ENCODE measurements around the gene NDUFB6.

NDUFB6 gene

GRCh38 chr9:32580631-32581300 is 7.8 kb upstream of the NDUFB6 start:
- DNase-seq = peak; percentile 12 to 34
- TF ChIP-seq GATA1 (IDR thresholded peaks at IDR 0.05; ENCODE audit: low read depth, low read length) (no peak), POLR2A (IDR thresholded peaks at IDR 0.05; ENCODE audit: low read length) (no peak)

DNA sequence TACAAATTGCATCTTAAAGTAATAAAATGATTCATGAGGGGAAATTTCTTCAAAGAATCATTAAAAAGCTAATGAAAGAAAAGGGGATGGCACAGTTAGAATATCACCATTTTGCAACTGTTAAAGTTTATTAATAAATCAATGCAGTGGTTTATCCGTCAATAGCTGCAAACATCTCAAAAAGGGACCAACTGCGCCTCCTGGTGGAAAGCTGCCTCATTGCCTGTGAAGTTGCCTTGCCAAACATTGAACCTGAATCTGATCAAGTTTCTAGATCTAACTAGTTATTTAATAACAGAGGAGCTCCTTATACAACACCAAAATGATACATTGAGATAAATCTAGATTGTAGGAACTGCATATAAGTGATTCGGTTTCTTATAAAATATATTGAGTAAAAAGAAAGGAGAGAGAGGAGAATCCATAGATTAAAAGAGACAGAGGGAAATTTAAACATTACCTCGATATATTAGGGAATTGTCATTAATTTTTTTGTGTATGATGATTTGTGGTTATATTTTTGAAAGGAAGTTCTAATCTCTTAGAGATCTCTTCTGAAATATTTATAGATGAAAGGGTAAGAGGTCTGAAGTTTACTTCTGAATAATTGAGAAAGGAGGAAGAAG is 6.9 kb upstream of the NDUFB6 start:
- peak; percentile 74 to 89 for DNase-seq
- TF ChIP-seq POLR2A (IDR thresholded peaks at IDR 0.05; ENCODE audit: low read length) (no peak), GATA1 (IDR thresholded peaks at IDR 0.05; ENCODE audit: low read depth, low read length) (no peak)

GRCh38 chr9:32578976-32579375 is 6.0 kb upstream of the NDUFB6 start:
- no peak for DNase-seq
- TF ChIP-seq GATA1 (IDR thresholded peaks at IDR 0.05; ENCODE audit: low read depth, low read length) (no peak), POLR2A (IDR thresholded peaks at IDR 0.05; ENCODE audit: low read length) (no peak)

GRCh38 chr9:32577316-32577715 is 4.4 kb upstream of the NDUFB6 start:
- TF ChIP-seq GATA1 (IDR thresholded peaks at IDR 0.05; ENCODE audit: low read depth, low read length) = no peak
- no peak for TF ChIP-seq POLR2A (IDR thresholded peaks at IDR 0.05; ENCODE audit: low read length)
- no peak for DNase-seq

DNA sequence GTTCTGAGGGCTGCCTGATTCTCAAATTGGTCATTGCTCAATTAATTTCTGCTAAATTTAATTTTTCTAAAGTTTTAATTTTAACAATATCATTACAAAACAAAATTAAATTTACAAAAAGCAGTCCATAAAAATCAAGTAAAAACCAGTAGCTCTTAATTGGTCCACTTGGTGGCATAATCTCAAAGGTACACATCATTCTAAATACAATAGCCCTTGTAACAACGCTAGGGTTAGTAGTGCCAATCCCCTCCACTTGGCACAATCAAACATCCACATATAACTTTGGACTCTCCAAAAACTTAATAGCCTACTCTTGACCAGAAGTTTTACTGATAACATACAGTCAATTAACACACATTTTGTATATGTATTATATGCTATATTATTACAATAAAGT is 1.9 kb upstream of the NDUFB6 start:
- DNase-seq = no peak
- TF ChIP-seq POLR2A (IDR thresholded peaks at IDR 0.05; ENCODE audit: low read length) = no peak
- TF ChIP-seq GATA1 (IDR thresholded peaks at IDR 0.05; ENCODE audit: low read depth, low read length) = no peak

DNA sequence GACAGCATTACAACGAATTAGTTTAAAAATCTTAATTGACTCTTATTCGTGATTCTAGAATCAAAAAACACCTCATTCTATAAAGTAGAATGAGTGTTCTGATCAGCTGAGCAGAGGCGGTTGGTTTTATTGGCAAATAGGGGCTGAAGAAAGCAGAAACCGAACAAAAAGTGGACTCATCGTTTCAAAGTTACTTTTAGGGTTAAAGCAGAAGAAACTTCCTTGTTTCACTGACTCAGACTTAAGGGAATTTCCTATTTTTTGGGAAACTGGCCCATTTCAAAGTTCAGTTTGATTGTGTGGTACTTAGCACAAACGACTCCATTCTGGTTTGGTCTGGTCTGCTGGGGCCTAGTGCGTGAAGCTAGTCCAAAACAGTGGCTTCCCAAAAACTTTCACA is 862 bp upstream of the NDUFB6 start:
- DNase-seq = no peak
- TF ChIP-seq POLR2A (IDR thresholded peaks at IDR 0.05; ENCODE audit: low read length) (no peak), GATA1 (IDR thresholded peaks at IDR 0.05; ENCODE audit: low read depth, low read length) (no peak)

DNA sequence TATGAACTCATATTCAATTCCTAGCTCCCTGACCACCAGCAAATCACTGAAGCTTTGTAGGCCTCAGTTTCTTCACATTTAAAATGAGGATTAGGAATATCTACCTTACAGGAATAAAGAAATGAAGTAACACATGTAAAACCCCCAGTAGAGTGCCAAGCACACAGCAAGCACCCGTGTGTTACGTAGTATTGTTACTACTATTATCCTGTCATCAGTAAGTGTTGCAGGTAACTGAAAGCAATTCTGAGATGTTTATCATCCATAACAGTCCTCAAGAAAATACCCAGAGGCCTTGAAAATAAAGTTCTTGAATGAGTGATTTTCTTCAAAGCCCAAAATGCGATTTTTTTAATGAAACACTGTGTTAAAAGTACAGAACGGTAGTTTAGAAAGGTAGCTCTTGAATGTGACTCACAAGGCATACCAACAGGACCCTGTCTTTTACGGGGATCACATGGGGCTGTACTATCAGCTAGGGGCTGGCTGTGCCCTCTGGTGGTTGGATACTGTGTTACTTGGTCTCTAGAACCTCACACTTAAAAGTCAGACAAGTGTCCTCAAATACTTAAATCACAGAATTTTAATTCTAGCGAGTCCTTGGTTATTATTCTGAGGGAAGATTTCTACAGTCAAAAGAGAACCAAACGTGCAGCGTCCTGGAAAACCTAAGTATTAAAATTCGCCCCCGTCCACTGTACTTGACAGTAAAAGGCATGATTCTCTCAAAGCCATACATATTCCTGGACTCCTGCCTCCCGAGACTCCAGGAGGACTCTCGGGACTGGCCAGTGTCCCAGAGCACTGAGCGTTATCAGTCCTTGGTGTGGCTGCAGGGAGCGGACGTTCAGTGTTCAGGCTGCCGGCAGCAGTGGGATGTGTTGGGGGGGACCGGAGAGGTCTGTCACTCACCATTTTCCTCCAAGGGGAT is 725 bp downstream of the NDUFB6 start:
- DNase-seq = peak; percentile 91 to 92
- no peak for TF ChIP-seq GATA1 (IDR thresholded peaks at IDR 0.05; ENCODE audit: low read depth, low read length)
- TF ChIP-seq POLR2A (IDR thresholded peaks at IDR 0.05; ENCODE audit: low read length) = no peak

- peak; percentile 24 to 45 for DNase-seq
- TF ChIP-seq POLR2A (IDR thresholded peaks at IDR 0.05; ENCODE audit: low read length) (no peak), GATA1 (IDR thresholded peaks at IDR 0.05; ENCODE audit: low read depth, low read length) (no peak)
Observed at GRCh38 chr9:32570262-32570661, 2.7 kb downstream of the NDUFB6 start.

DNA sequence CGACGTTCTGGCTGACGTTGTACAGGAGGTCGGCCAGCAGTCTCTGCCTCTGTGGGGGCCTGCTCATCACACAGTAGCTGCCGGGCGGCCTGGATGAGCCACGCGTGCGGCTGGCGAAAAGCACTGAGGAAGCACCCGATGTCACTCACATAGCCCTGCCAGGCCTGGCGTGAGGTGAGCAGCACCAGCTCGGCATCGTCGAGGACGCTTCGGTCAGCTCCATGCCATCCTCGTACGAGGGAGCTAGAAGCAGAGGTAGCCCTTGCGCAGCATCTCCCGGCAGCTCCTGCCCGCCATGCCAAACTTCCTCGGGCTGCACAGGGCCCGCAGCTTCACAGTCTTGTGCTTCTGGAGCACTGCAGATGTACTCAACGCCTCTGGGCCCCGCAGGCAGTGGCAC is 6.2 kb downstream of the NDUFB6 start:
- no peak for DNase-seq
- TF ChIP-seq POLR2A (IDR thresholded peaks at IDR 0.05; ENCODE audit: low read length) (no peak), GATA1 (IDR thresholded peaks at IDR 0.05; ENCODE audit: low read depth, low read length) (no peak)

GRCh38 chr9:32565967-32566366 is 7.0 kb downstream of the NDUFB6 start:
- no peak for DNase-seq
- no peak for TF ChIP-seq GATA1 (IDR thresholded peaks at IDR 0.05; ENCODE audit: low read depth, low read length)
- no peak for TF ChIP-seq POLR2A (IDR thresholded peaks at IDR 0.05; ENCODE audit: low read length)

- DNase-seq = no peak
- TF ChIP-seq POLR2A (IDR thresholded peaks at IDR 0.05; ENCODE audit: low read length) = no peak
- TF ChIP-seq GATA1 (IDR thresholded peaks at IDR 0.05; ENCODE audit: low read depth, low read length) = no peak
Observed at GRCh38 chr9:32558408-32558934, 14.5 kb downstream of the NDUFB6 start.

GRCh38 chr9:32554591-32554990 is 18.4 kb downstream of the NDUFB6 start:
- TF ChIP-seq POLR2A (IDR thresholded peaks at IDR 0.05; ENCODE audit: low read length) = no peak
- TF ChIP-seq GATA1 (IDR thresholded peaks at IDR 0.05; ENCODE audit: low read depth, low read length) = no peak
- DNase-seq = peak in 1 of 2 experiments; percentile 79

DNA sequence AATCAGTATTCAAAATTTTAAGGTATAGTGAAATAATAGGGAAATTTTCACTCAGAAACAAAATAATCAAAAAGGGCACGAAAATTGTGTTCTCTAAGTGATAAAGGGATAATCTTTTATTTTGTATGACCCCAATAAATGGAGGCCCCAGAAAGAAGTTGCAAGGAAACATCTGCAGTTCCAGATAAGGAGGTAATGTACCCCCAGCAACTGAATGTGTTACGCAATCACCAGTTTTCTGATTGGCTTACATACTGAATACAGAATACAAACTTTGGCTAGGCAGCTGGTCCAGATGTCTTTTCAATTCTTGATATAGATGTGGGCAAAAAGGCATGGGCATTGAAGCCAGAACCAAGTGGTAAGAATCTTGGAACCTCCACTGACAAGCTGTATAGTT is 18.9 kb downstream of the NDUFB6 start:
- TF ChIP-seq POLR2A (IDR thresholded peaks at IDR 0.05; ENCODE audit: low read length) (peak; percentile 18), GATA1 (IDR thresholded peaks at IDR 0.05; ENCODE audit: low read depth, low read length) (peak; percentile 54)
- DNase-seq = peak; percentile 94 to 98

Measured in erythroblast (primary cell).